ENCODE measurements around the gene SMG6. TPM values are rescaled to one million over a fixed set of nuclear protein-coding genes. Genes with fewer than 3 reads are reported as not detected.

Gene SMG6
- total RNA-seq, 1 experiment from 2014 or later = 36.1 TPM

- ChIA-PET CTCF (no interaction called here), POLR2A (ENCODE audit: low non-redundant PET) (no interaction called here)
- BruUV-seq (replicated peaks) = no TSS peak
- intact Hi-C loops (cut with micrococcal nuclease; ENCODE audit: unreplicated experiment) = no loop called here
- Histone ChIP-seq H3K27ac (ENCODE audit: low read depth, low read length, poor library complexity, severe bottlenecking) (no peak overlapping the region), H3K9me3 (ENCODE audit: low read depth, low read length, poor library complexity, severe bottlenecking) (no peaks in the 10 kb centered on the region), H3K4me1 (ENCODE audit: insufficient read depth, low read length, poor library complexity, severe bottlenecking) (peaks cover 11% of the 10 kb centered on the region), H3K27me3 (replicated peaks; ENCODE audit: insufficient read depth, low read depth, low read length, poor library complexity) (no peaks in the 10 kb centered on the region), H3K36me3 (ENCODE audit: insufficient read depth, low read length, poor library complexity, severe bottlenecking) (peaks cover 15% of the 10 kb centered on the region), H3K4me3 (ENCODE audit: low read depth, low read length, poor library complexity, severe bottlenecking) (no peak overlapping the region)
- DNase-seq (ENCODE audit: low spot score) = no peak
- TF ChIP-seq EZH2 (IDR thresholded peaks at IDR 0.05; ENCODE audit: borderline replicate concordance, low read depth, low read length, poor library complexity, severe bottlenecking) (no peak), CTCF (conservative IDR thresholded peaks at IDR 0.05; ENCODE audit: low read depth, low read length) (no peak)
These were observed 256.0 kb downstream of the SMG6 start for GRCh38 chr17:2047590-2047989.

- intact Hi-C loops (cut with micrococcal nuclease; ENCODE audit: unreplicated experiment) = loop anchor here (5.0 kb wide), 2 partner anchors 137 to 327 kb away; no protein-coding TSS in a partner anchor
- Histone ChIP-seq H3K4me1 (ENCODE audit: insufficient read depth, low read length, poor library complexity, severe bottlenecking) (peaks cover 13% of the 10 kb centered on the region), H3K4me3 (ENCODE audit: low read depth, low read length, poor library complexity, severe bottlenecking) (no peak overlapping the region), H3K36me3 (ENCODE audit: insufficient read depth, low read length, poor library complexity, severe bottlenecking) (peaks cover 18% of the 10 kb centered on the region), H3K27ac (ENCODE audit: low read depth, low read length, poor library complexity, severe bottlenecking) (no peak overlapping the region), H3K27me3 (replicated peaks; ENCODE audit: insufficient read depth, low read depth, low read length, poor library complexity) (no peaks in the 10 kb centered on the region), H3K9me3 (ENCODE audit: low read depth, low read length, poor library complexity, severe bottlenecking) (no peaks in the 10 kb centered on the region)
- no peak for TF ChIP-seq CTCF (conservative IDR thresholded peaks at IDR 0.05; ENCODE audit: low read depth, low read length)
- no peak for TF ChIP-seq EZH2 (IDR thresholded peaks at IDR 0.05; ENCODE audit: borderline replicate concordance, low read depth, low read length, poor library complexity, severe bottlenecking)
- no TSS peak for BruUV-seq (replicated peaks)
- no peak for DNase-seq (ENCODE audit: low spot score)
- ChIA-PET CTCF (no interaction called here), POLR2A (ENCODE audit: low non-redundant PET) (interaction anchor here (0.7 kb wide), 1 partner anchor 9 kb away, joined by 14 read pairs; no protein-coding TSS in a partner anchor)
These were observed 259.2 kb downstream of the SMG6 start for GRCh38 chr17:2044263-2044894.

DNA sequence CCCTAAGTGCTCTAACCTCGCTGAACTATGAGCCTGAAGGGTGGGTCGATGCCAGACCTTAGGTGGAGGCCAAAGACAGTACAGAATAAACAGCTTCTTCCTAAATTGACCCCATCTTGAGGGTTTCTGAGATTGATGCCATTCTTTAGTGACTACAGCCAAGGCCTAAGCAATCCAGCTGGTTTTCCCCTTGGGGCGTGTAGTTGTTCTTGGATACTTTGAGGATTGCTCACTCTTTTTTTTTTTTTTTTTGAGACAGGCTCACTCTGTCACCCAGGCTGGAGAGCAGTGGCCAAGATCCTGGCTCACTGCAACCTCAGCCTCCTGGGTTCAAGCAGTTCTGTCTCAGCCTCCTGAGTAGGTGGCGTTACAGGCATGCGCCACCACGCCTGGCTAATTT, 259.8 kb downstream of the SMG6 start:
- Histone ChIP-seq H3K27me3 (replicated peaks; ENCODE audit: insufficient read depth, low read depth, low read length, poor library complexity) (no peaks in the 10 kb centered on the region), H3K4me3 (ENCODE audit: low read depth, low read length, poor library complexity, severe bottlenecking) (no peak overlapping the region), H3K27ac (ENCODE audit: low read depth, low read length, poor library complexity, severe bottlenecking) (no peak overlapping the region), H3K36me3 (ENCODE audit: insufficient read depth, low read length, poor library complexity, severe bottlenecking) (peaks cover 18% of the 10 kb centered on the region), H3K9me3 (ENCODE audit: low read depth, low read length, poor library complexity, severe bottlenecking) (no peaks in the 10 kb centered on the region), H3K4me1 (ENCODE audit: insufficient read depth, low read length, poor library complexity, severe bottlenecking) (peaks cover 13% of the 10 kb centered on the region)
- DNase-seq (ENCODE audit: low spot score) = no peak
- ChIA-PET POLR2A (ENCODE audit: low non-redundant PET) (interaction anchor here (0.7 kb wide), 1 partner anchor 9 kb away, joined by 14 read pairs; no protein-coding TSS in a partner anchor), CTCF (no interaction called here)
- BruUV-seq (replicated peaks) = no TSS peak
- no peak for TF ChIP-seq CTCF (conservative IDR thresholded peaks at IDR 0.05; ENCODE audit: low read depth, low read length)
- intact Hi-C loops (cut with micrococcal nuclease; ENCODE audit: unreplicated experiment) = loop anchor here (5.0 kb wide), 2 partner anchors 136 to 326 kb away; no protein-coding TSS in a partner anchor
